GM19351 (cell line): ENCODE measurements around the gene CALD1.
A peak's percentile ranks its signal among the peaks of the same experiment; 100 is the strongest.

ENCODE experiments used
- ATAC-seq: cut with Tn5 transposase; IDR thresholded peaks from one replicate; pipeline ENCODE4 v1.9.1; 2021; ENCODE audit warnings: mild to moderate bottlenecking, moderate library complexity; ENCODE audit not compliant: unreplicated experiment

CALD1 gene

GRCh38 chr7:134826105-134826504, 46.7 kb downstream of the CALD1 start:
- ATAC-seq = no peak

DNA sequence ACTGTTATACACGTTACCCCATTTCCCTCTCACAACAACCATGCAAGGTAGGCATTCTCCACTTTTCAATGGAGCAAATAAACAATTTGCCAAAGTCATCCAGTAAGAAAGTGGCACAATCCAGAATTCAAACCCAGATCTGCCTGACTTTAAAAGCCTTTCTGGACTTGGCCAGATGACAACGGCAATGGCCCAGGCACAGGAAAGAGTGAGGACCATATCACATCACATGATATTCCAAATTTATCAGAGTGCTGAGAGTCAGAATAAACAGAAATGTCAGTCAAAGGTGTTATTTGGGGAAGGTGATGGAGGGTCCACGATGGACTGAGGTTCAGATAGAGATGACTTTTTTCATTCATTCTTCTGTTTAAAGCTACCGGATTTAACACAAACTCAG, 48.0 kb downstream of the CALD1 start:
- no peak for ATAC-seq

DNA sequence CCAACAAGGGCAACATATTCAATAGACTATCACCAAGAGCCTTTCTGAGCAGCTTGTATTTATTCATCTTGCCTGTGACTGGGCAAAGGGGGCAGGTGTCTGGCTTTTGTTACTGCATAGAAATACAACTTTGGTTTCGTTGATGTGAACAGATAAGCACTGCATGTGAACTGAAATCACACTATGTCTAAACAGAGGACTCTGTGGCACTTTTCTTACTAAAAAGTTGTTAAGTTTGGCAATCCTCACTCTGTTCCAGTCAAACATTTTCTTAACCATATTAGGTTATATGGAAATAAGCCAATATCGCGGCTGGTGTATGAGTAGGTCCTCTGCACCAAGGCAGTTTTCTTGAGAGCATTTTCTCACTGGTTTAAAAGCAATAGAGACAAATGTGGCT, 48.5 kb downstream of the CALD1 start:
- ATAC-seq = no peak

- ATAC-seq = no peak
Observed at GRCh38 chr7:134828361-134828760, 48.9 kb downstream of the CALD1 start.

GRCh38 chr7:134829380-134829986, 50.0 kb downstream of the CALD1 start:
- no peak for ATAC-seq

- no peak for ATAC-seq
Observed at GRCh38 chr7:134831862-134832261, 52.4 kb downstream of the CALD1 start.

- ATAC-seq = no peak
Observed at GRCh38 chr7:134832367-134832766, 52.9 kb downstream of the CALD1 start.

- ATAC-seq = no peak
Observed at GRCh38 chr7:134834689-134835462, 55.4 kb downstream of the CALD1 start.

DNA sequence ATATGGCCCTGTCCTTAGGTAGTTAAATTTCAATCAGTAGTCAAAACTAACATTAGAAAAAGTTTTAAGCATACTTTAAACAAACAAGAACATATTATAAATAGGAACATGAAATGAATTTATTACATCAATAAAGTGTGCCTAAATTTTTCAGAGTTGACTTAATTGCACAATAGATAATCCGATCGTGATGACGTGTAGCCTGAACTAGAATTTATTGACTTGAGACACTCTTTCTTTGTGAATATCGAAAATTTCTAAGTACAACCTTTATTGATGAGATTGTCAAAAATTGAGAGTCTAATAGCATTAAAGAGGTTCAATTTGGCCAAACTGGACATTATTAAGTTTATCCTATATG, 56.0 kb downstream of the CALD1 start:
- no peak for ATAC-seq

DNA sequence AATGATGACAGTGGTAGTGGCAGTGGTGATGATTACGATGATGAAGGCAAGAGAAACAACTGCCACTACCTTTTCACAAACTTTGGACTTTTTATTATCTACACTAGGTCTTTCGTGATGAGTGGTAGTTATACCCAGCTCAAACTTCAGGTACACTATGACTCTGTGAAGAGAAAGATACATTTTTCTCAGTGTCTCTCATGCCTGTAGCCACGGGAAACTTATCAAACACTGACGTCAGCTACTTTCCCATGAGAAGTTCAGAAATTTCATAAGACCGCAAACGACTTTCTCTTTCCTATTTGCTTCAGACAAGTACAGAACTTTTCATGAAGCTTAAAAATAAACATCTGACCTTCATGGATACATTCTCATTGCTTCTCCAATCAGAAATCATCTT, 57.0 kb downstream of the CALD1 start:
- ATAC-seq = no peak

- no peak for ATAC-seq
Observed at GRCh38 chr7:134839298-134839697, 59.9 kb downstream of the CALD1 start.

- ATAC-seq = no peak
Observed at GRCh38 chr7:134842062-134842461, 62.6 kb downstream of the CALD1 start.

DNA sequence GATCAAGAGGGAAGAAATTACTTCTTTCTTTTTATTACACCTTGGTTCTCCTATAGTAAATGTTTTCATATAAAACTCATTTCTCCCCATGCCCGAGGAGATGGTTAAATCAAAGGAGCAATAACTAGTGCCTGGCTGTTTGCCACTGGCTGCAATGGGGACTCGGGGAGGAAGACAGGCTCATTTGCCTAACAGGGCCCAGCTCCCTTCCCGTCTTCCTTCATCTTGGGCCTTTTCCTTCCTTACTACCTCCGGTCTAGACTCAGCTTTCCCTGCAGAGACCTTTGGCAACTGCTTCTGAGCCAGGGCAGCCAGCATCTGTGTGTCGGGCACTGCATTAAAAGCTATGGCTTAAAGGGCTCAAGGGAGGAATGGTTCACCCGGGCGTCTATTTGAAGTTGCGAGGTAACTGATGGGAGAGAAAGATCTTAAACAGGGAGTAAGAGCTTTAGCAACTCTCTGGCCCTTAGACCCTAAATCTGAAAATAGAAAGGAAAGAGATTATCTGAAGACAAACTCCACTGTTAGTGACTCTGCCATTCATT, 63.5 kb downstream of the CALD1 start:
- no peak for ATAC-seq

- ATAC-seq = no peak
Observed at GRCh38 chr7:134844200-134844599, 64.8 kb downstream of the CALD1 start.

GRCh38 chr7:134845461-134845860, 66.0 kb downstream of the CALD1 start:
- ATAC-seq = peak; percentile 73

GRCh38 chr7:134847851-134848588, 68.6 kb downstream of the CALD1 start:
- ATAC-seq = no peak

DNA sequence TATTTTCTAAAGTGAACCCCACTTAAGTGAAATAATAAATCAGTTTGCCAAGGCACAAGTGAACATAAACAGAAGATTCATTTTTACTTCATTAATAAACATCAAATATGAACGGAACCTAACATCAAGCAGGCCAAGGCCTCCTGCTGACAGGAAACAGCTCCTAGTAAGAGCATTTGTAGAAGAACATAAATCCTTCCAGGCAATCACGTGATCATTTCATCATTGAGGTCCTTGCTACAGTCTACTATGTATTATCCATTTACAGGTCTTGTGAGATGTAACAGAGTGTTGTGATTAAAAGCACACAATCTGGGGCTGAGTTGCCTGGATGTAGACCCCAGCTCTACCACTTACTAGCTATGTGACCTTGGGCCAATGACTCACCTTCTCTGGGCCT, 70.6 kb downstream of the CALD1 start:
- no peak for ATAC-seq

- no peak for ATAC-seq
Observed at GRCh38 chr7:134851141-134851540, 71.7 kb downstream of the CALD1 start.

DNA sequence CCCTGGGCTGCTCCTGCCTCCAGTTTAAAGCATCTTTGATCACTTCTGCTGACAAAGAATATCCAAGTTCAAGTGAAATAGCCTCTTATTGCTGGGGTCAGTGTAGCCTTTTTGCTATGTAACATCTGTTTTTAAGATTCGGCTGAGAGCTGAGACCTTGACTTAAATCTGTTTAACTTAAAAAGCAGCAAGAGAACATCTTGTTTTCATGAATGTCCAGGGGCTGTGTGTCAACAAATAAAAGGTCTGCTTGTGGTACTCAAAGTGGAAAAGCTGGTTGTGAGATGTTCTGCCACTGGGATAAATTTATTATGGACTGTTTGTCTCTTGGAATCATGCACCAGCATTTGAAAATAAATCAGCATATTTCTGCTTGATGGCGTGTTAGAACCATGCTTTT, 73.2 kb downstream of the CALD1 start:
- ATAC-seq = no peak

DNA sequence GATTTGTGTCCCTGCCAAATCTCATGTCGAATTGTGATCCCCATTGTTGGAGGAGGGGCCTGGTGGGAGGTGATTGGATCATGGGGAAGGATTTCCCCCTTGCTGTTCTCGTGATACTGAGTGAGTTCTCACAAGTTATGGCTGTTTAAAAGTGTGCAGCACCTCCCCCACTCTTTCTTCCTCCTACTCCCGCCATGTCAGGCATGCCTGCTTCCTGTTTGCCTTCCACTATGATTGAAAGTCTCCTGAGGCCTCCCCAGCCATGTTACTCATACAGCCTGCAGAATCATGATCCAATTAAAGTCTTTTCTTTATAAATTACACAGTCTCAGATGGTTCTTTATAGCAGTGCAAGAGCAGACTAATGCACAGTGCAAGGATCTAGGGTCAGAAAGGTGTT, 75.4 kb downstream of the CALD1 start:
- ATAC-seq = no peak

DNA sequence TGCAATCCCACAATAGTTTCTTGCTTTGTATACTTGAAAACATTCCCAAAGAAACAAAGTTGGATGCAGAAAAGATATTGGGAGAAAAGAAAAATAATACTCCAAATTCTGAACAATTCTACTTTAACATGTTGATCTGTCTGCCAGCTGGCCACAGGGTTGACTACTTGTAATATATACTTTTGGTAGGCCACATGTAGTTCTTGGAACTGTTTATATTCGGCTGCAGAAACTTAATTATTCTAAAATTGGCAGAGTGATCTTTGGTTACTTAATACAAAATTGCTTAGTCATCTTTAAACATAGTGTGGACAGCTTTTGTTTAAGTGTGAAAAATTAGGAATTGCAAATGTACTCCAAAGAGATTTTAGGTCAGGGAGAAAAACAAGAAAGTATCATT, 76.0 kb downstream of the CALD1 start:
- no peak for ATAC-seq

DNA sequence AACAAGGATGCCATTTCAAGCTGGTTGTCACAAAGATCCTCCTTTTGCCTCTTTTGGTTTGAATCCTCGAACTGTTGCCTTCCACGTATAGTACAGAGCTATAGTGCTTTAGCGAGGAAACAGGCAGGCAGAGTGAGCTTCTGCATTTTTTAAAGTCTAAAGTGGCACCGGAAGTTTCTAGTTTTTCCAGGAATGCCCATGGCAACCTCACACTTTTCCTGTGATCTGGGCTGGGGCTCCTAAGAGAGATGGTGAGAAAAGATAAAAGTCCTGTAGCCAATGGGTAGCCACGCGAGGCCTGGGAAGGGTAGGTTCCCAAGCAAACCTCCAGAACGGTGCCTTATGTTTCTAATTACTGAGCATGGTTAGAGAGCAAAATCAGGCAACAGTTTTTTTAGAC, 76.7 kb downstream of the CALD1 start:
- ATAC-seq = no peak
